Breast epithelium (tissue), 4 donors: ENCODE measurements around the gene PPARA. TPM values are rescaled to one million over a fixed set of nuclear protein-coding genes. Genes with fewer than 3 reads are reported as not detected.
A peak's percentile ranks its signal among the peaks of the same experiment; 100 is the strongest.

Source experiments
- DNase-seq, 2 donors: peaks; one replicate each; pipeline ENCODE4 v3.0.0-alpha.2; 2019; ENCODE audit warnings: low spot score in 2 of 2
- H3K27ac ChIP-seq, 2 donors: fragments of 200-600 bp; sonication (generic) in 1 of 2; one replicate each; pipeline ENCODE4 v1.5.1; 2016 to 2019; ENCODE audit warnings: mild to moderate bottlenecking in 1 of 2
- H3K27me3 ChIP-seq, 2 donors: fragments of 200-600 bp; sonication (generic) in 1 of 2; one replicate each; pipeline versions ENCODE4 v1.5.1 to v1.6.0; 2017 to 2019; ENCODE audit warnings: control low read depth in 1 of 2, mild to moderate bottlenecking in 1 of 2
- H3K36me3 ChIP-seq: fragments of 200-600 bp; one replicate; pipeline ENCODE4 v1.5.1; 2019
- H3K4me1 ChIP-seq, 2 donors: fragments of 200-600 bp; sonication (generic); one replicate each; pipeline ENCODE4 v1.5.1; 2016 to 2019; ENCODE audit warnings: control low read depth in 1 of 2
- H3K4me3 ChIP-seq, 3 donors: fragments of 200-600 bp; sonication (generic); 1 replicate in 2 of 3; 2 replicates in 1 of 3; pipeline ENCODE4 v1.5.1; 2016 to 2019; ENCODE audit warnings: mild to moderate bottlenecking in 3 of 3, moderate library complexity in 2 of 3
- H3K9me3 ChIP-seq, 2 donors: fragments of 200-600 bp; sonication (generic) in 1 of 2; one replicate each; pipeline ENCODE4 v1.5.1; 2016 to 2019; ENCODE audit warnings: control low read depth in 1 of 2
- CTCF ChIP-seq, 3 donors: fragments of 450-650 bp; IDR thresholded peaks; one replicate each; pipeline ENCODE4 v1.5.1; 2016 to 2017; ENCODE audit warnings: antibody characterized with exemption in 3 of 3, mild to moderate bottlenecking in 3 of 3, moderate library complexity in 3 of 3
- POLR2A ChIP-seq: fragments of 450-650 bp; IDR thresholded peaks from one replicate; pipeline ENCODE4 v1.6.1; 2016; ENCODE audit warnings: antibody characterized with exemption, mild to moderate bottlenecking, moderate library complexity
- POLR2AphosphoS5 ChIP-seq, 3 donors: sonication (generic); formaldehyde crosslinking; IDR thresholded peaks; one replicate each; pipeline ENCODE4 v1.6.1; 2017; ENCODE audit warnings: antibody characterized with exemption in 3 of 3
- intact Hi-C: fragments of 100-400 bp; cut with DNase I; formaldehyde crosslinking; loops from one replicate; pipeline ENCODE4 v1.15.1; 2023; ENCODE audit warnings: low total_unique reads
- total RNA-seq, 3 donors: library from RNA; depleted of rRNA; stranded (reverse); fragments of >200 nt; gene quantifications; one replicate each; pipeline ENCODE4 v1.1.0, GENCODE V29; 2016

The PPARA gene
- total RNA-seq, 3 donors from 2014 or later = 15.2 to 31.0 (median 22.3) TPM

GRCh38 chr22:46107753-46108563, 42.4 kb upstream of the PPARA start:
- Histone ChIP-seq H3K36me3 (no peaks in the 10 kb centered on the region), H3K4me3 (peak overlapping the region in 1 of 3 donors; percentile 41), H3K27ac (peak overlapping the region; percentile 99 to 100), H3K9me3 (no peaks in the 10 kb centered on the region), H3K4me1 (peaks cover 70 to 72% of the 10 kb centered on the region in 2 donors), H3K27me3 (no peaks in the 10 kb centered on the region)
- DNase-seq = no peak
- TF ChIP-seq CTCF (IDR thresholded peaks at IDR 0.05) (no peak), POLR2AphosphoS5 (IDR thresholded peaks at IDR 0.05) (no peak), POLR2A (no peak)
- intact Hi-C loops = no loop called here

DNA sequence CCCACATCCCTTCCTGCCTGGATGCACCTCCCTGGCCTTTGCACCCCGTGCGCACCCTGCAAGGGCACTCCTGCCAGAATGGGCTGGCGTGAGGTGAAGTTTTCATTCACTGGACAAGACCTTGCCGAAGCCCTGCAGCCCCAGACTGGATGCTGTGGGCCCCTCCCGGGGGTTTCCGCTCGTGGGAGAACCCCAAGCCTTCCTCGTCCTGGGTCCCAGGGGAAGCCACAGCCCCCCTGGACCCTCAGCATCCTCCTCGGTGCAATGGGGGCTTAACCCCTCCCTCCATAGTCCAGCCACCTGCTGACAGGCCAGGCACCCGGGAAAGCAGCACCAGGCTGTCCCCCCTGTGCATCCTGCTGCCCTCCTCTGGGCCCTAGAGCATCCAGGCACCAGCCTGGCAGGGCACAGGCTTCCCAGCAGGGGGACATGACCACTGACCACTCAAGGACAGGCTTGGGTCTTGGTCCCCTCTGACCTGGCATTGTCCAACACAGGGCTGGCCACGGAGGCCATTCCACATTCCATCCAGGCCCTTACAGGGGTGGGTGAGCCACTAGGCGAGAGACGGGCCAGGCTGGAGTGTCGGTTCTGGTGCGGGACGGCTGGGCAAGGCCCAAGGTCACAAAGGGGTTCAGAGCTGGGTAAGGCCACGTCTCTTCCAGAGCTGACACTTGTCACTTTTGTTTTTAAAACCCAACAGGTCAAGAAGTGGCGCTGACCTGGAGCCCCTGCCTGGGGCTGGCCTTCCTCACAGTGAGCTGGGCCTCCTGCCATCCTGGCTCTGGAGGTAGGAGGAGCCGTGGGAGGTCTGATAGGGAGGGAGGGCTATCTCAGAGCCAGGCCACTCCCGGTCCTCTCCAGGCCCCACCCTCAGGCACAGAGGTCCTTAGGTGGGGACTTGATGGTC, 41.5 kb upstream of the PPARA start:
- DNase-seq = no peak

GRCh38 chr22:46109474-46110003, 40.8 kb upstream of the PPARA start:
- DNase-seq = no peak
- Histone ChIP-seq H3K36me3 (no peaks in the 10 kb centered on the region), H3K4me3 (no peak overlapping the region), H3K27ac (peak overlapping the region; percentile 99 to 100), H3K9me3 (no peaks in the 10 kb centered on the region), H3K27me3 (no peaks in the 10 kb centered on the region), H3K4me1 (peaks cover 57 to 65% of the 10 kb centered on the region in 2 donors)
- intact Hi-C loops = loop anchor here (5.0 kb wide), 1 partner anchor 1033 kb away; no protein-coding TSS in a partner anchor
- no peak for TF ChIP-seq POLR2A
- TF ChIP-seq POLR2AphosphoS5 (IDR thresholded peaks at IDR 0.05) = no peak
- TF ChIP-seq CTCF (IDR thresholded peaks at IDR 0.05) = no peak

More for the DNA sequence above, 41.5 kb upstream of the PPARA start:
- Histone ChIP-seq H3K4me3 (peak overlapping the region in 1 of 3 donors; percentile 41), H3K27me3 (no peaks in the 10 kb centered on the region), H3K27ac (peak overlapping the region; percentile 99 to 100), H3K4me1 (peaks cover 64 to 66% of the 10 kb centered on the region in 2 donors), H3K9me3 (no peaks in the 10 kb centered on the region), H3K36me3 (no peaks in the 10 kb centered on the region)
- TF ChIP-seq POLR2AphosphoS5 (IDR thresholded peaks at IDR 0.05) (no peak), POLR2A (no peak), CTCF (IDR thresholded peaks at IDR 0.05) (no peak)
- intact Hi-C loops = no loop called here

- no peaks in the 10 kb centered on the region for H3K27me3 ChIP-seq
- intact Hi-C loops = loop anchor here (5.0 kb wide), 1 partner anchor 1032 kb away; no protein-coding TSS in a partner anchor
- H3K36me3 ChIP-seq = no peaks in the 10 kb centered on the region
- peak overlapping the region; percentile 99 to 100 for H3K27ac ChIP-seq
- TF ChIP-seq POLR2A (no peak), POLR2AphosphoS5 (IDR thresholded peaks at IDR 0.05) (peak in 1 of 3 donors; percentile 14)
- H3K4me1 ChIP-seq = peaks cover 52 to 58% of the 10 kb centered on the region in 2 donors
- no peak overlapping the region for H3K4me3 ChIP-seq
- DNase-seq = no peak
- no peaks in the 10 kb centered on the region for H3K9me3 ChIP-seq
These were observed 40.1 kb upstream of the PPARA start for GRCh38 chr22:46110215-46110614.

DNA sequence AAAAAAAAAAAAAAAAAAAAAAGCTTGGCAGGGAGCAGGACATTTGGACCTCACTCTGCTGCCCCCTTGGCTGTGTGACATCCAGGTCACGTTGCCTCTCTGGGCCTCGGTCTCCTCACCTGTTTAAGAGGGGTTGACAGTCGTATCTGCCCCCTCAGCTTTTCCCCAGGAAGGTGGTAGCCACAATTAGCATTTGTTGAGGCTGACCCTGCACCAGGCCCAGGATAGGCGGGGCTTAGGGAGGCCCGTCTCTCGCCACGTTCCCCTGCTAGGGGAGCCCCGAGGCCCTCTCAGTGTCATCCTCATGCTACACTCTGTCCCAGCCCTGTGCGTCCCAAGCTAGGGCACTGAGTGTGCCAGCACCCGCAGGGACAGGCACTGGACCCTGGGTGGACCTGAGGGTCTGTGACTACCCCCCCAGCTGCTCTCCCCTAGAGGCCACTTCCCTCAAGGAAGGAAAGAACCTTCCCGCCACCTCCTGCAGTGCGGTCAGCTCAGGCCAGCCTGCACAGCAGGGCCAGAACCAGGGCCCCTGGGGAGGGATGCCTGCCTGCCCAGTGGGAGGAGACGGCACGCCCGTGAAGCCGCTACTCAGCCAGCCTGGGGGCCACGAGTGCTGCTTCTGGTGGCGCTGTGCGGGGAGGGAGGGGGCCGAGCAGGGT, 38.5 kb upstream of the PPARA start:
- intact Hi-C loops = loop anchor here (5.0 kb wide), 1 partner anchor 1031 kb away; no protein-coding TSS in a partner anchor
- TF ChIP-seq POLR2A (no peak), POLR2AphosphoS5 (IDR thresholded peaks at IDR 0.05) (no peak), CTCF (IDR thresholded peaks at IDR 0.05) (no peak)
- DNase-seq = no peak
- H3K27me3 ChIP-seq = no peaks in the 10 kb centered on the region
- no peaks in the 10 kb centered on the region for H3K9me3 ChIP-seq
- peaks cover 38 to 46% of the 10 kb centered on the region in 2 donors for H3K4me1 ChIP-seq
- H3K4me3 ChIP-seq = no peak overlapping the region
- no peaks in the 10 kb centered on the region for H3K36me3 ChIP-seq
- peak overlapping the region; percentile 91 to 99 for H3K27ac ChIP-seq
